HG02678 (cell line): ENCODE data around the gene CTRB2.

Experiments
- ATAC-seq: cut with Tn5 transposase; IDR thresholded peaks from one replicate; pipeline ENCODE4 v1.9.1; 2021; ENCODE audit warnings: mild to moderate bottlenecking, moderate library complexity; ENCODE audit not compliant: unreplicated experiment

The CTRB2 gene

DNA sequence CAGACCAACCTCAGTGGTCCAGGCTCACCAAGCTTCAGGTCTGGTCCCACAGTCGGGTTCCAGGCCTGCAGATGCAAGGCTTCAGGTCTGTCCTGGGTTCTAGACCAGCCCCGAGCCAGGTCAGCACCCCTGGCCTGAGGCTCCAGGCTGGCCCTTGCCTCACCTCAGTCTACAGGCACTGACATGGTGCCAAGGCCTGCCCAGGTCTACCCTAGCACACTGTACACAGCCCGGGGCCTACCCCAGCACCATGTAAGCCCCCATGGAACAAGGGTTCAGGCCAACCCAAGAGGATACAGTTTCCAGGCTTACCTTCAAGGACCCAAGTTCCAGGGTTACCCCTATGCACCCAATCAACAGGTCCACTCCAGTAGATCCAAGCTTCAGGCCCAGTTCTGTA lies 31.9 kb downstream of the CTRB2 start:
- ATAC-seq, result no peak

DNA sequence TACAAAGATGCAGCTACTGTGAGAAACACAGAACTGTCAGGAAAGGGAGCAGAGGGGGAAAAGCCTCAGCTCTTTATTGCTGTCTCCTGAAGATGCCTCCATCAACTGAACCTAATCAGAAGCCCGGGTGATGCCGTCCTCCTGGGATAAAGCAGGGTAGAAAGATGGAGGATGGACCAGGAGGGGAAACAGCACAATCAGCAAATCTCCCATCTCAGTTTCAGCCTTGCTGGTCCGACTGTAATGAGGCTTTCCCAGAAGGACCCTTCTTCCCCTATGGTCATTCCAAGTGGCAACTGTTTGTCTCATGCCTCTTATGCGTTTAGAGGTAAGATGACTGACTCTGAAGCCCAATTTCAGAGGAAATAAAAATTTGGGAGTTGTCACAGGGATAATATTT lies 34.4 kb downstream of the CTRB2 start:
- no peak for ATAC-seq

DNA sequence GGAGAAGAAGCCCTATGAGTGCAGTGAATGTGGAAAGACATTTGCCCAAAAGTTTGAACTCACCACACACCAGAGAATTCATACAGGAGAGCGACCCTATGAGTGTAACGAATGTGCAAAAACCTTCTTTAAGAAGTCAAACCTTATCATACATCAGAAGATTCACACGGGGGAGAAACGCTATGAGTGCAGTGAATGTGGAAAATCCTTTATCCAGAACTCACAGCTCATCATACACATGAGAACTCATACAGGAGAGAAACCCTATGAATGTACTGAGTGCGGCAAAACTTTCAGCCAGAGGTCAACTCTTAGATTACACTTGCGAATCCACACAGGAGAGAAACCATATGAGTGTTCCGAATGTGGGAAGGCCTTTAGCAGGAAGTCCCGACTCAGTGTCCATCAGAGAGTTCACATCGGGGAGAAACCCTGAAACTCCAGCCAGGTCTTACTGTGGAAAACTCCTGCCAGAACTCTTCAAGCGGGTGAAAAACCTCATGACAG lies 37.0 kb downstream of the CTRB2 start:
- no peak for ATAC-seq

- ATAC-seq, result no peak
These were observed 46.6 kb downstream of the CTRB2 start for GRCh38 chr16:75160386-75160785.
